Right atrium auricular region (tissue), 2 donors: ENCODE measurements around the gene ZBTB3. TPM values are rescaled to one million over a fixed set of nuclear protein-coding genes. Genes with fewer than 3 reads are reported as not detected.
A peak's percentile ranks its signal among the peaks of the same experiment; 100 is the strongest.
"Not testable (repeated sequence)": the region's sequence is repeated elsewhere in the genome, so short reads cannot be mapped to it uniquely, and the experiment has no call there.

Experiments
- DNase-seq: peaks from one replicate; pipeline ENCODE4 v3.0.0-alpha.2; 2019; ENCODE audit warnings: low spot score
- H3K27ac ChIP-seq, 2 donors: fragments of 200-600 bp; sonication (generic); 1 replicate in 1 of 2; 2 replicates in 1 of 2; pipeline ENCODE4 v1.5.1; 2016 to 2019
- H3K27me3 ChIP-seq, 2 donors: fragments of 200-600 bp; sonication (generic); one replicate each; pipeline versions ENCODE4 v1.5.1 to v1.6.0; 2017 to 2019
- H3K36me3 ChIP-seq: fragments of 200-600 bp; sonication (generic); one replicate; pipeline ENCODE4 v1.5.1; 2016
- H3K4me1 ChIP-seq, 2 donors: fragments of 200-600 bp; sonication (generic); one replicate each; pipeline versions ENCODE4 v1.5.1 to v1.6.0; 2017 to 2019
- H3K4me3 ChIP-seq, 2 donors: fragments of 200-600 bp; sonication (generic); 1 replicate in 1 of 2; 2 replicates in 1 of 2; pipeline ENCODE4 v1.5.1; 2017 to 2019; ENCODE audit warnings: mild to moderate bottlenecking in 1 of 2, moderate library complexity in 1 of 2
- H3K9me3 ChIP-seq, 2 donors: fragments of 200-600 bp; sonication (generic); one replicate each; pipeline ENCODE4 v1.5.1; 2019
- total RNA-seq, 2 donors: library from RNA; depleted of rRNA; stranded (reverse); fragments of >200 nt; gene quantifications; one replicate each; pipeline ENCODE4 v1.1.0, GENCODE V29; 2016
- TF ChIP-seq, protein P1 (sequence below), 2 donors: fragments of 200-600 bp; sonication (generic); IDR thresholded peaks; one replicate each; pipeline ENCODE4 v1.5.1; 2019; ENCODE audit warnings: antibody characterized with exemption in 2 of 2

ZBTB3 gene
- total RNA-seq, 2 donors from 2014 or later, result 5.1 to 7.8 TPM

DNA sequence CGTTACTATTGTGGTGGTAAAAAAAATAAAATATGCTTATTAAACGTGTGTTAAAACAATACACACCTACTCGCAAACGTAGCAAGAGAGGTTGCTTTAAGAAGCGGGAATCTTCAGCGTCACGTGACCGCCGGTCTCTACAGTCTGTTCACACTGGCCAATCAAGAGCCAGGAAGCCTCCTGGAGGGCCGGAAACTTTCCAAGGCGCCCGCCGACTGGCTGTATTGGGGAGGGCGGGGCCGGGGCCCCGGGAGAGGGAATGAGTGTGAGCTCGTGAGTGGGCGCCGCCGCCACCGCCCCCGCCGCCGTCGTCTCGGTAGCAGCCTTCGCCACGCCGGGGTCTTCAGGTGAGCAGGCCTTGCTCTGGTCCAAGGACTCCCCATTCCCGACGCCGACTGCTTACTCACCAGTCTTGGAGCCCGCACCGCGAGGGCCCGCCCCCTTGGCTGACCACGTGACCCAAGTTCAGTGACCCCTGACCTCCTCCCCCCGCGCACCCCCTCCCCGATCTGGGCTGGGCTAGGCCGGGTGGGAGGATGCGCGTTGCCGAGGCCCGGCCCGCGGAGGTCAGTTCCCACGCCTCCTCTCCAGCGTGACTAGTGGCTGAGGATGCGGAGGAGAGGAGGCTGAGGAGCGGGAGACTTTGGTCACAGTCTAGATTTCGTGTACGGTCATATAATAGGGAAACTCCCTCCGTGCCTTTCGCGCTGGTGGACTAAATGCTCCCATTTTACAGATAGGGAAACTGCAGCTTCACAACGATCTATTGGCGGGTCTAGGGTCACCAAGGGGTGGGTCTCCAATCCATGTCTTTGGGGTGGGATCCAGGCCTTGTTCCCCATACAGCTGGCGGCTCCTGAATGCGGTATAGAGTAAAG lies 17.4 kb upstream of the ZBTB3 start, which contains the start of gene TAF6L:
TAF6L (plus strand) TSS at position 253 of the 878 bp plus-strand sequence. CDS start 4,388 bp downstream, outside the sequence.
- Histone ChIP-seq H3K4me3 (peak within 1 kb of the TSS; percentile 60 to 68), H3K36me3 (peaks cover 21% of the 10 kb centered on the region), H3K4me1 (peaks cover 0 to 21% of the 10 kb centered on the region in 2 donors), H3K27ac (peak within 1 kb of the TSS; percentile 88 to 93), H3K9me3 (no peaks in the 10 kb centered on the region), H3K27me3 (no peaks in the 10 kb centered on the region)
- DNase-seq, result peak; percentile 99
- TF ChIP-seq, protein P1, sequence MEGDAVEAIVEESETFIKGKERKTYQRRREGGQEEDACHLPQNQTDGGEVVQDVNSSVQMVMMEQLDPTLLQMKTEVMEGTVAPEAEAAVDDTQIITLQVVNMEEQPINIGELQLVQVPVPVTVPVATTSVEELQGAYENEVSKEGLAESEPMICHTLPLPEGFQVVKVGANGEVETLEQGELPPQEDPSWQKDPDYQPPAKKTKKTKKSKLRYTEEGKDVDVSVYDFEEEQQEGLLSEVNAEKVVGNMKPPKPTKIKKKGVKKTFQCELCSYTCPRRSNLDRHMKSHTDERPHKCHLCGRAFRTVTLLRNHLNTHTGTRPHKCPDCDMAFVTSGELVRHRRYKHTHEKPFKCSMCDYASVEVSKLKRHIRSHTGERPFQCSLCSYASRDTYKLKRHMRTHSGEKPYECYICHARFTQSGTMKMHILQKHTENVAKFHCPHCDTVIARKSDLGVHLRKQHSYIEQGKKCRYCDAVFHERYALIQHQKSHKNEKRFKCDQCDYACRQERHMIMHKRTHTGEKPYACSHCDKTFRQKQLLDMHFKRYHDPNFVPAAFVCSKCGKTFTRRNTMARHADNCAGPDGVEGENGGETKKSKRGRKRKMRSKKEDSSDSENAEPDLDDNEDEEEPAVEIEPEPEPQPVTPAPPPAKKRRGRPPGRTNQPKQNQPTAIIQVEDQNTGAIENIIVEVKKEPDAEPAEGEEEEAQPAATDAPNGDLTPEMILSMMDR (IDR thresholded peaks at IDR 0.05), result no peak

DNA sequence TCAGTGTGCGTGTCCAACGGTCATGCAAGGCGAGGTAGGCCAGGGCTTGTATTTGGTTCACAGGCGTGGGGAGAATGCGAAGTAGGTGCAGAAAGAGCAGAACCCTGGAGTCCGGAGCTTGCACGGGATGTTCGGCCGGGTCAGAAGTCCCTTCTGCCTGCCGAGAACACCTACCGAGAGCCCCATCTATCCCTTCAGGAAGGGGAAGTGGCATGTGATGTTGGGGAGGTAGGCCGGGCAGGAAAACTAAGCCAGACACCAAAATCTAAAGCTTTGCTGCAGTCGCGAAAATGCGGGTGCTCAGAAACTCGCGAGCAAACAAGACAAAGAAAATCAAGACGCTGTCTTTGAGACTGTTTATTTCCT lies 16.8 kb upstream of the ZBTB3 start:
- Histone ChIP-seq H3K9me3 (no peaks in the 10 kb centered on the region), H3K36me3 (peaks cover 21% of the 10 kb centered on the region), H3K4me1 (peaks cover 0 to 21% of the 10 kb centered on the region in 2 donors), H3K27me3 (no peaks in the 10 kb centered on the region), H3K27ac (peak overlapping the region; percentile 88 to 93), H3K4me3 (peak overlapping the region; percentile 60 to 68)
- no peak for DNase-seq
- TF ChIP-seq, protein P1 (IDR thresholded peaks at IDR 0.05), result no peak

DNA sequence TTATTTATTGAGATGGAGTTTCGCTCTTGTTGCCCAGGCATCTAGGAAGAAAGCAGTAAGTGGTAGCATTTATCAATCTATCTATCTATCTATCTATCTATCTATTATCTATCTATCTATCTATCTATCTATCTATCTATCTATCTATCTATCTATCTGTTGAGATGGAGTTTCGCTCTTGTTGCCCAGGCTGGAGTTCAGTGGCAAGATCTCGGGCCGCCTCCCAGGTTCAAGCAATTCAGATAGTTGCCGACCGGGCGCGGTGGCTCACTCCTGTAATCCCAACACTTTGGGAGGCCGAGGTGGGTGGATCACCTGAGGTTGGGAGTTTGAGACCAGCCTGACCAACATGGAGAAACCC lies 6.9 kb upstream of the ZBTB3 start:
- H3K9me3 ChIP-seq, DNase-seq, H3K36me3 ChIP-seq, H3K27me3 ChIP-seq: not testable (repeated sequence)
- Histone ChIP-seq H3K4me1 (peaks cover 0 to 13% of the 10 kb centered on the region in 2 donors), H3K27ac (peak overlapping the region; percentile 51 to 77), H3K4me3 (peak overlapping the region; percentile 43 to 84)

DNA sequence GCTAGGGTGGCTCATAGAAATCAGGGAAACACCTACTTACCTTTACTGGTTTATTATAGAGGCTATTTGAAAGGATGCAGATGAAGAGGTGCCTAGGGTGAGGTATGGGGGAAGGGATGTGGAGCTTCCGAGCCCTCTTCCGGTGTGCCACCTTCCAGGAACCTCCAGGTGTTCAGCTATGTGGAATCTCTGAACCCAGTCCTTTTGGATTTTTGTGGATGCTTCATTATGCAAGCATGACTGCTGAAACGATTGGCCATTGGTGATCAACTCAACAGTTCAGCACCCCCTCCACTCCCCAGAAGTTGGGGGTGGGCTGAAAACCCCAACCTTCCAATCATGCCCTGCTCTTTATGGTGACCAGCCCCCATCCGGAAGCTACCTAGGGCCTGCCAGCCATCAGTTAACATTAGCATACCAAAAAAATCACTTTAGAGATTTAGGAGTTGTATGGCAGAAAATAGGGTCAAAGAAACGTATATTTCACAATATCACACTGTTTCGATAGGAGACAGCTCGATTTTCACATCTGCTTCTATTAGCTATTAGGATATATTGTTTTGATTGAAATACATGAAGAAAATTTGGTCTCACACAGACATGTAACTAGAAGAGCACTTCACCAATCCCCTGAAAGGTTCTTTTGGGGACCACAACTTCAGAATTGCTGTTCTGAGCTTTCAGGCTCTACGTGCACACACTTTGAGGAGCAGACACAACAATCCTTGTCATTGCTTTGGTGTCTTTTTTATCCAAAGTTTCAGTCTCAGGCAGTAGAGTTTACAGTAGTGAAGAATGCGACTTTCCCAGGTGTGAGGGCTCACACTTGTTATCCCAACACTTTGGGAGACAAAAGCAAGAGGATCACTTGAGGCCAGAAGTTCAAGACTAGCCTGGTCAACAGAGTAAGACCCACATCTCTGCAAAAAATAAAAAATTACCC lies 4.2 kb upstream of the ZBTB3 start:
- Histone ChIP-seq H3K9me3 (no peaks in the 10 kb centered on the region), H3K36me3 (no peaks in the 10 kb centered on the region), H3K27me3 (no peaks in the 10 kb centered on the region), H3K27ac (no peak overlapping the region), H3K4me3 (no peak overlapping the region), H3K4me1 (peaks cover 0 to 23% of the 10 kb centered on the region in 2 donors)
- DNase-seq, result no peak
- TF ChIP-seq, protein P1 (IDR thresholded peaks at IDR 0.05), result no peak

DNA sequence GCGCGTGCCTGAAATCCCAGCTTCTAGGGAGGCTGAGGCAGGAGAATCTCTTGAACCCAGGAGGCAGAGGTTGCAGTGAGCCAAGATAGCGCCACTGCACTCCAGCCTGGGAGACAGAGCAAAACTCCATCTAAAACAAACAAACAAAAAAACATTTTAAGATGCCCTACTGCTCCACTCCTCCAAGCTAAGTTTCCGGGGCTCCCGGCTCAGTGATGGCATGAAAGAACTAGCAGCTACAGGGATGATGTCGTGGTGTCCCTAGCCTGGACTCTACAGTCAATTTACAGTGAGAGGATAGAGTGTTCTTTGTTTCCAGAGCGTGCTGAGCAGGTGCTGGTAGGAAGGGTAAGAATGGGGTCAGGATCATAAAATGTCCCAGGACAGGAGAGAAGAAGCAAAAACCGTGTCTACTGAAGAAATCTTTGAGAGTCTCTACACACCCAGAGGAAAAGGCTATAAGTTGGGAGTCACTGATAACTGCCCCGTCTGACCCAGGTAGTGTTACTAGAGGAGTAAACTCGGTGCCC lies 1.2 kb upstream of the ZBTB3 start:
- H3K4me3 ChIP-seq, result no peak overlapping the region
- no peak overlapping the region for H3K27ac ChIP-seq
- peaks cover 0 to 27% of the 10 kb centered on the region in 2 donors for H3K4me1 ChIP-seq
- H3K27me3 ChIP-seq, result no peaks in the 10 kb centered on the region
- H3K9me3 ChIP-seq, result no peaks in the 10 kb centered on the region
- TF ChIP-seq, protein P1 (IDR thresholded peaks at IDR 0.05), result no peak
- peaks cover 5% of the 10 kb centered on the region for H3K36me3 ChIP-seq
- DNase-seq, result no peak
